IPS-18a (cell line): ENCODE measurements around the gene UCP2.

ENCODE experiments used
- H3K27ac ChIP-seq: one replicate; pipeline ENCODE4 v1.5.1; 2013; ENCODE audit warnings: low read length
- H3K27me3 ChIP-seq: one replicate; pipeline ENCODE4 v1.6.1; 2013; ENCODE audit warnings: mild to moderate bottlenecking, low read length; ENCODE audit not compliant: control insufficient read depth, insufficient read depth
- H3K36me3 ChIP-seq: one replicate; pipeline ENCODE4 v1.6.1; 2013; ENCODE audit warnings: low read depth, low read length; ENCODE audit not compliant: control insufficient read depth
- H3K4me1 ChIP-seq: one replicate; pipeline ENCODE4 v1.6.1; 2013; ENCODE audit warnings: low read depth, low read length; ENCODE audit not compliant: control insufficient read depth
- H3K4me3 ChIP-seq: one replicate; pipeline ENCODE4 v1.5.1; 2013; ENCODE audit warnings: low read length
- H3K9ac ChIP-seq: one replicate; pipeline ENCODE4 v1.6.1; 2013; ENCODE audit warnings: mild to moderate bottlenecking, low read length, moderate library complexity
- H3K9me3 ChIP-seq: one replicate; pipeline ENCODE4 v1.6.1; 2013; ENCODE audit warnings: low read depth, low read length; ENCODE audit not compliant: control insufficient read depth

Gene UCP2

DNA sequence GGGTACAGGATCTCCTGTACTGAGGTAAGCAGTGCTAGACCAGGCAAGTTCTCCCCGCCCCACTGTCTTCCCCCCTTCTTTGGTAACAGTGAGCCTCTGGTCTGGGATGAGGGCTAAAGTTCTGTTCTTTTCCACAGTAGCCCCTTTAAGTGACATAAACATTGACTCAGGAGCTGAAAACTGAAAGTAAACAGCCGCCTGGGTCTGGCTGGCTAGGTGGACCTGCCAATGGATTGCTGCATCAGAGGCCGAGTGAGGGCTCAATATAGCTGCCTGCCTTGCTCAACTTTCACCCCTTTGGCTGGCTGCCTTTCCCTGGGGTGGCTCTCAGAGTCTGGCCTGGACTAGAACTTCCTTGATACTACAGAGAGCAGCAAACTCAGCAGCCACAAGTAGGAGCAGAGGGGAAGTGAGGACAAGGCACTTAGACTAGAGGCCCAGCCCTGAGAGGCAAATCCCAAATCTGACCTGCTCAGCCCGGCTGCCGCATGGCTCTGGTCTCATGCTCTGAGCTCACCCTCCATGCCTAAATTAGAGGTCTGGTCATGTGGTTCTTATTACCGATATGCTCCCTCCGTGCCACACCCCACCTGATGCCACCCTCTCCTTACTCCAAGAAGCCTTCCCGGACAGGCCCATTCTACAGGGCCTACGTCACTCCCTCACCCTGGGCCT lies 35.8 kb upstream of the UCP2 start:
- Histone ChIP-seq H3K9ac (no peak overlapping the region), H3K27ac (no peak overlapping the region), H3K9me3 (no peaks in the 10 kb centered on the region), H3K4me1 (no peaks in the 10 kb centered on the region), H3K36me3 (no peaks in the 10 kb centered on the region), H3K4me3 (no peak overlapping the region), H3K27me3 (no peaks in the 10 kb centered on the region)

DNA sequence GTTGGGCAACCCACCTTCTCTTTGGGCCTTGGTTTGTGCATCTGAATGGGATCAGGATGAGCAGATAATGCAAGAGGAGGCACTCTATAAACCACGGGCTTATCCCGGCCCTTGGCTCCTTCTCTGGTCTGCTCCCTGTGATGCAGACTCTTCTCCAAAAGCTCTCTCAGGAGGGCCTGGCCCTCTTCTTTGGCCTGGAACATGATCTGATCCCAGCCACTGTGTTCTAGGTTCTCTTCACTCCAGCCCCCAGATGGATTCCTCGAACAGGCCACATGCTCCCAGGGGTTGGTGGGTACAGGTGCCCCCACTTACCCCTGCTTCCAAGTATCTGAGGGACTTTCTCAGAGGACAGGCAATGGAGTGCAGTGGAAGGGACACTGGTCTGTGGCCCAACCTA lies 35.0 kb upstream of the UCP2 start:
- Histone ChIP-seq H3K9me3 (no peaks in the 10 kb centered on the region), H3K36me3 (no peaks in the 10 kb centered on the region), H3K27me3 (no peaks in the 10 kb centered on the region), H3K27ac (no peak overlapping the region), H3K9ac (no peak overlapping the region), H3K4me1 (no peaks in the 10 kb centered on the region), H3K4me3 (no peak overlapping the region)

DNA sequence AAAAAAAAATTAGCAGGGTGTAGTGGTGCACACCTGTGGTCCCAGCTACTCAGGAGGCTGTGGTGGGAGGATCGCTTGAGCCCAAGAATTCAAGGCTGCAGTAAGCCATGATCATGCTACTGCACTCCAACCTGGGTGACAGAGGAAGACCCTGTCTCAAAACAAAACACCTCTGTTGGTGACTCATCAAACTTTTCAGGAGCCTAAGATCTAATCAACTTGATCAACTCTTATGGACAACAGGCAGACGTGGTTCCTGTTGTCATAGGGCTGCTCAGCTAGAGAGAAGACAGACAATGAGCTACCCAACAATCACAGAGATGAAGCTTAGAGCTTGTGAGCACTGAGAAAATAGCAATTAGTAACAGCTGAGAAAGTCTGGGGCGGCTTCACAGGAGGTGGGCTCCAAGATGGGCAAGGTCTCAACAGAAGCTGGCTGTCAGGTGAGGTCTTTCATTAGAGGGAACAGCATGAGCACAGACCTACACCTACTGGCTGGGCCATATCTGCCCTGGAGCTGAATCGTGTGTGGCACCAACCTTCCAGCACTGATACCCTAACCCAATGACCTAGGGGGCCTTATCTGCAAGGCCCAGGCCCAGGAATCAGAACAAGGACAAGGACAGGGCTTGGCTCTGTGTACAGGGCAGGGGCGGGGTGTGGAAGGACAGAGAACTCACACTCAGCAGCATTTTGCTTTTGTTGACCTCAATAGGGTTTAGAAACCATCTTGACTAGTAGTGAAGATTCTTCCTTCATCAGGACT lies 33.5 kb upstream of the UCP2 start:
- H3K4me3 ChIP-seq: no peak overlapping the region
- no peaks in the 10 kb centered on the region for H3K9me3 ChIP-seq
- no peaks in the 10 kb centered on the region for H3K27me3 ChIP-seq
- H3K4me1 ChIP-seq: no peaks in the 10 kb centered on the region
- no peak overlapping the region for H3K27ac ChIP-seq
- no peak overlapping the region for H3K9ac ChIP-seq
- H3K36me3 ChIP-seq: no peaks in the 10 kb centered on the region

DNA sequence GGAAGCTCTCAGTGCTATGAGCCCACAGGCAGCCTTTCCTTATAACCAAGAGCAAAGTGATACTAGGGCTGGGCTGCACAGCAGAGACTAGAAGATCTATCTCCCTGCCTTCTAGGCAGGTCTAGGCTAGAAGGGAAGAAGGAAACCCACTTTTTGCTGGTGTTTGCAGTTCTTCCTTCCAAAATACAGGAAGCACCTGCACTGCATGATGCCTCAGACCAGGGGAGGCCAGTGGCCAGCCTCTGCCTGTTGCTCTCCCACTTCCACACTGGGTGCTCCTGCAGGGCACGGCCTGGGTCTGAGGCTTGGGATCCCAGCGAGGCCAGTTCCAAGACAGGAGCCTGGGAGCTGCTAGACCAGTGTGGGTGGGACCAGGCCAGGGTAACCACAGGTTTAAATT lies 32.2 kb upstream of the UCP2 start:
- no peaks in the 10 kb centered on the region for H3K36me3 ChIP-seq
- H3K4me3 ChIP-seq: no peak overlapping the region
- no peak overlapping the region for H3K9ac ChIP-seq
- H3K9me3 ChIP-seq: no peaks in the 10 kb centered on the region
- no peaks in the 10 kb centered on the region for H3K27me3 ChIP-seq
- H3K27ac ChIP-seq: no peak overlapping the region
- H3K4me1 ChIP-seq: no peaks in the 10 kb centered on the region

DNA sequence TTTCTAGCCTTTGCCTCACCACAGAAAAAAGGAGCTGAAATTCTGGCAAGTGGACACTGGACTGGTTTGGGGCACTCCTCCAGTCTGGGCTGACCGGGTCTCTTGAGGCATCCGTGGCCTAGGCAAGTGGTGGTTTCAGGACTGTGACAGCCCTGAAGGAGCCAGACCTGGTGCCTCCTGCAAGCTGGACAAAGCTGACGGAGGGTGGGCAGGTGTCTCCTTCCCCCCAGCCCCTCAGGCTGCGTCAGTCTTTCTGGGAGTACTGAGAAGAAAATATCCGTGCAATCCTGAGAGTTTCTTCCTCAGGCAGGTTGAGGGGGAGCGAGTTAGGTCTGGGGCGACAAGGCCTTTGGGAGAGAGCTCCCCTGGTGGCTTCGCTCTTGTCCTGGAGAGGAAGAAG lies 30.5 kb upstream of the UCP2 start:
- Histone ChIP-seq H3K9ac (no peak overlapping the region), H3K36me3 (no peaks in the 10 kb centered on the region), H3K4me1 (no peaks in the 10 kb centered on the region), H3K9me3 (no peaks in the 10 kb centered on the region), H3K4me3 (no peak overlapping the region), H3K27ac (no peak overlapping the region), H3K27me3 (no peaks in the 10 kb centered on the region)

DNA sequence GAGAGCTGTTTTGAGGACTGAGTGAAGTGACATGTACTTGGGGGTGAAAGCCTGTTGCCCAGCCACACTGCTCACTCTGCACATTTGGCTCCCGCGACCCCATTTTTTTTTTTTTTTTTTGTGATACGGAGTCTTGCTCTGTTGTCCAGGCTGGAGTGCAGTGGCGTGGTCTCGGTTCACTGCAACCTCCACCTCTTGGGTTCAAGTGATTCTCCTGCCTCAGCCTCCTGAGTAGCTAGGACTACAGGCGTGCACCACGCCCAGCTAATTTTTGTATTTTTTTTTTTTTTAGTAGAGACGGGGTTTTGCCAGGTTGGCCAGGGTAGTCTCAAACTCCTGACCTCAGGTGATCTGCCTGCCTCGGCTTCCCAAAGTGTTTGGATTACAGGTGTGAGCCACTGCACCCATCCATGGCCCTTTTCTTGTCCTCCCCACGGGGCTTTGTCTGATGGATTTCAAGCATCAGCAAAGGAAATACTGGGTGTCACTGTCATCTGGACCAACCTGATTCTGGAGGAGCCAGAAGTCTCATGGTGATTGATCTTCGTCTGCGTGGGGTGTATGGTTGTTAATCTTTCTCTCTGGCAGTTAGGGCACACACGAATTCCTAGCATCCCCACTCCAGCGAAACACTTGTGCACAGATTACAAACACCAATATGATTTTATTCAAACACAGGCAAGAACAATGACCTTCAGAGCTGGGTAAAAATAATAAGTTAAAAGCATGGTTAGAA lies 29.6 kb upstream of the UCP2 start:
- Histone ChIP-seq H3K27me3 (no peaks in the 10 kb centered on the region), H3K4me1 (no peaks in the 10 kb centered on the region), H3K9ac (no peak overlapping the region), H3K4me3 (no peak overlapping the region), H3K9me3 (no peaks in the 10 kb centered on the region), H3K27ac (no peak overlapping the region), H3K36me3 (no peaks in the 10 kb centered on the region)

DNA sequence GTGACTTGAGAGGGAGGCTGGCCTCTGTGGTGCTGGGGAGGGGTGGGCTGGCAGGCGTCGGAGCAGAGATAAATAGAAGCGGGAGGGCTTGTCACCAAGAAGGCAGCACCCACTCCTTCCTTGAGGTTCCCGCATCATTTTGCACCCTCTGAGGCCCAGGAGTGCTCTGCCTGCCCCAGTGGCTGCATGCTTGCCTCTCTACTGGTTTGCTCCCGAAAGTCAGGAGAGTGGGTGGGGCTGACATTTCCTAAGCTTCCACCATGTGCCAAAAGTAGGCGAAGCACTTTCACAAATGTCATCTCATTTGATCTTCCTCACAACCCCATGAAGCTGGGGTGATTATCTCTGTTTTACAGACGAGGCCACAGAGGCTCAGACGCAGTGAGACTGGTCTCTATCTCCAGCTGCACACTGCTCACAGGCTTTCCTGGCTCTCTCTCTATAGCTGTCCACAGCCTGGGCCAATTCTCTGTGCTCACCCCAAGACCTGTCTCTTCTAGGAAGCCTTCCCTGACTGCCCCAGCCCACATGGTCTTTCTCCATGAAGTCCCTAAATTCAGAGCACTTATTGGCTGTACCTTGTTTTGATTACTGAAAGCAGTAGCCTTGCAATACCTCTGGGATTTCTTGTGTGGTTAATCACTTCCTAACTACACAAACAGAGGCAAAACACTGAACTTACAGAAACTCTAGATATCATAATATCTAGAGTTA lies 28.9 kb upstream of the UCP2 start:
- no peaks in the 10 kb centered on the region for H3K4me1 ChIP-seq
- H3K9ac ChIP-seq: no peak overlapping the region
- H3K27me3 ChIP-seq: no peaks in the 10 kb centered on the region
- no peaks in the 10 kb centered on the region for H3K9me3 ChIP-seq
- no peaks in the 10 kb centered on the region for H3K36me3 ChIP-seq
- no peak overlapping the region for H3K4me3 ChIP-seq
- no peak overlapping the region for H3K27ac ChIP-seq

DNA sequence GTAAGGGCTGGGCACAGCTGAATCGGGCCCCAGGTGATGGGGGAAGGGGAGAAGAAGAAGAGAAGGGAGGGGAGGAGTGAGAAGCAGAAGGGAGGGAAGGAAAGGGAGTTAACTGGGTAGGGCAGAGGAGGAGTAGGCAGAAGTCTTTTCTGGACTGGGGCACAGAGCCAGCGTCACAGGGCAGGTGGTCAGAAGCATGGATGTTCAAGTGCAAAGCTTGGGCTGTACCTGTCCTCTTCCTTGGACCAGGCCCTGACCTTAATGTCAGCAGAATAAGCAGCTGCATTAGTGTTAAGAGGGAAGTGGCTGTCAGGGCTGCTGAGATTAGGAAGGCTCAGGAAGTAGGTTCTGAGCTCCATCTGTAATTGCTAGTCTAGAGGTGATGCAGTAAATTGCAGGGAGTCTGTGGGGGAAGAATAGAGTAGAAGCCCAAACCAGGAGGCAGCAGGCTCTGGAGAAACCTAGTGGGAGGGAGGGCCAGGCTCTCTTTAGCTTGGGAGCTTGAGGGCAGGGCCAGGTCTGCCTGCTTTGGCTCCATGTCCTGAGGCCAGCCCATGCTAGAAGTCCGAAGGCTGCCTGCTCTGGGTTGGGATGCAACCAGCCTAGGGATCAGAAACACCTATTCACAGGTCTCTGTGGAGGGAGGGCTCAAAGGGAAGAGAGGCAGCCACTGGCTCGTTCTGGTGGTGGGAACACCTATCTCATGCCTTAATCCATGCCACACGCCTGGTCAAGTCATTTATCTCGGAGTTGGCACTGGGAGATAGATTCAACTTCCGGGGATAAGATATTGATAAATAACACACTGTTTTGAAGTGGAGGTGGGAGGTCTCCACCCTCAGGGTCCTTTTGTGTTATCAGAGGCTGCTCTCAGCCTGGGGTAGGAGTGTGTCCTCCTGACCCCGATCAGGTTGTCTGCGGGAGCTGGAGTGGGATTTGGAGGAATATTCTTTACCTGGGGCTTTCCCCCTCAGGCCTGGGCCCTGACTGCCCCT lies 28.0 kb upstream of the UCP2 start:
- Histone ChIP-seq H3K9me3 (no peaks in the 10 kb centered on the region), H3K27ac (no peak overlapping the region), H3K4me1 (no peaks in the 10 kb centered on the region), H3K36me3 (no peaks in the 10 kb centered on the region), H3K4me3 (no peak overlapping the region), H3K27me3 (no peaks in the 10 kb centered on the region), H3K9ac (no peak overlapping the region)

DNA sequence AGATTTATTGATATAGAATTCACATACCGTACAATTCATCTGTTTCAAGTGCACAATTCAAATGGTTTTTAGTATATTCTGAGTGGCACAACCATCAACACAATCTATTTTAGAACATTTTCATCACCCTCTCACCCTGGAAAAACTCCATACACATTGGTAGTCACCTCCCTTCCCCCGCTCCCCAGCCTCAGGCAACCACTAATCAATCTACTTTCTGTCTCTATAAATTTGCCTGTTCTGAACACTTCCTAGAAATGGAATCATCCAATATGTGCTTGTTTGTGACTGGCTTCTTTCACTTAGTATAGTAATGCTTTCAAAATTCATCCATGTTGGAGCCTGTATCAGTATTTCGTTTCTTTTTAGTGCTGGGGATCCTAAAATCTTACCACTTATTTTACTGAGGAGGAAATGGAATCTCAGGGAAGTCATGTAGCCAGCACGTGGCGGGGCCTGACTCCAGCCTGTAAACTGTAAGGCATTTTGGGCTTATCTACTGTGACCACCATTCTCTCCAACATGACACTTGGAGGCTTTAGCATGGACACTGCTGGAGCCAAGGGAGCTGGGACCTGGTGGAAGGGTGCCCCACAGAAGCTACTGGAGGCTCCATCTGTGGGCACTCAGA lies 27.1 kb upstream of the UCP2 start:
- Histone ChIP-seq H3K4me3 (no peak overlapping the region), H3K9ac (no peak overlapping the region), H3K9me3 (no peaks in the 10 kb centered on the region), H3K27ac (no peak overlapping the region), H3K36me3 (no peaks in the 10 kb centered on the region), H3K27me3 (no peaks in the 10 kb centered on the region), H3K4me1 (no peaks in the 10 kb centered on the region)

DNA sequence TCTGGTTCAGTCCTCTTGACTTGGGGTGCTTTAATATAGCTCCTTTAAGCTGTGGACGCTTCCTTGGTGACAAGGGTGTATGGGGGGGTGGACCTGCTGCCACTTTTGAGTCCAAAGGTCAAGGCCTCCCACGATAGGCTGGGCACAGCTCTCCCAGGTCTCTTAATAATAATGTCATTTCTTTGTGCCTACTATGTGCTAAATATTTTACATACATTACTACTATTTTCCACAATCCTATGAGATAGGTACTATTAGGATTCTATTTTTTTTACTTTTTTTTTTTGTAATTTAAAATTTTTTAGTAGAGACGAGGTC lies 26.5 kb upstream of the UCP2 start:
- Histone ChIP-seq H3K36me3 (no peaks in the 10 kb centered on the region), H3K9me3 (no peaks in the 10 kb centered on the region), H3K27ac (no peak overlapping the region), H3K4me1 (no peaks in the 10 kb centered on the region), H3K9ac (no peak overlapping the region), H3K27me3 (no peaks in the 10 kb centered on the region), H3K4me3 (no peak overlapping the region)
